ENCODE results near the gene EXOSC5.

EXOSC5 gene

GRCh38 chr19:41407271-41407670 lies 10.1 kb upstream of the EXOSC5 start:
- Histone ChIP-seq H3K4me3 (no peak overlapping the region), H3K9me3 (ENCODE audit: low read depth, low read length) (no peaks in the 10 kb centered on the region), H3K36me3 (ENCODE audit: insufficient read depth, low read length) (no peaks in the 10 kb centered on the region), H3K9ac (ENCODE audit: insufficient read length) (no peak overlapping the region), H3K27ac (no peak overlapping the region)
- TF ChIP-seq POLR2AphosphoS5 (IDR thresholded peaks at IDR 0.05; ENCODE audit: borderline replicate concordance, low read depth, low read length) (no peak), EZH2 (IDR thresholded peaks at IDR 0.05) (no peak)
- no peak for DNase-seq (ENCODE audit: low read depth, low spot score)

GRCh38 chr19:41405776-41406175 lies 8.6 kb upstream of the EXOSC5 start:
- TF ChIP-seq POLR2AphosphoS5 (IDR thresholded peaks at IDR 0.05; ENCODE audit: borderline replicate concordance, low read depth, low read length) (no peak), FOXP2 (optimal IDR thresholded peaks at IDR 0.05; ENCODE audit: control extremely low read depth, extremely low read length, insufficient read depth) (no peak), EZH2 (IDR thresholded peaks at IDR 0.05) (no peak)
- no peak overlapping the region for H3K9ac ChIP-seq (ENCODE audit: insufficient read length)
- no peak for DNase-seq (ENCODE audit: low read depth, low spot score)
- H3K36me3 ChIP-seq (ENCODE audit: insufficient read depth, low read length), result no peaks in the 10 kb centered on the region
- no peak overlapping the region for H3K4me3 ChIP-seq
- no peak overlapping the region for H3K27ac ChIP-seq
- H3K9me3 ChIP-seq (ENCODE audit: low read depth, low read length), result no peaks in the 10 kb centered on the region

- no peak for TF ChIP-seq POLR2AphosphoS5 (IDR thresholded peaks at IDR 0.05; ENCODE audit: borderline replicate concordance, low read depth, low read length)
- TF ChIP-seq EZH2 (IDR thresholded peaks at IDR 0.05), result no peak
- no peak for TF ChIP-seq FOXP2 (optimal IDR thresholded peaks at IDR 0.05; ENCODE audit: control extremely low read depth, extremely low read length, insufficient read depth)
- no peaks in the 10 kb centered on the region for H3K9me3 ChIP-seq (ENCODE audit: low read depth, low read length)
- H3K9ac ChIP-seq (ENCODE audit: insufficient read length), result no peak overlapping the region
- no peaks in the 10 kb centered on the region for H3K36me3 ChIP-seq (ENCODE audit: insufficient read depth, low read length)
- H3K4me3 ChIP-seq, result no peak overlapping the region
- no peak overlapping the region for H3K27ac ChIP-seq
- no peak for DNase-seq (ENCODE audit: low read depth, low spot score)
These were observed 6.2 kb upstream of the EXOSC5 start for GRCh38 chr19:41403181-41403970.

- no peak for TF ChIP-seq POLR2AphosphoS5 (IDR thresholded peaks at IDR 0.05; ENCODE audit: borderline replicate concordance, low read depth, low read length)
- no peak for TF ChIP-seq EZH2 (IDR thresholded peaks at IDR 0.05)
- no peak for TF ChIP-seq FOXP2 (optimal IDR thresholded peaks at IDR 0.05; ENCODE audit: control extremely low read depth, extremely low read length, insufficient read depth)
- Histone ChIP-seq H3K4me3 (no peak overlapping the region), H3K9me3 (ENCODE audit: low read depth, low read length) (no peaks in the 10 kb centered on the region), H3K27ac (no peak overlapping the region), H3K9ac (ENCODE audit: insufficient read length) (no peak overlapping the region), H3K36me3 (ENCODE audit: insufficient read depth, low read length) (no peaks in the 10 kb centered on the region)
- DNase-seq (ENCODE audit: low read depth, low spot score), result no peak
These were observed 4.9 kb upstream of the EXOSC5 start for GRCh38 chr19:41402010-41402409.

GRCh38 chr19:41401483-41401882 lies 4.3 kb upstream of the EXOSC5 start:
- no peaks in the 10 kb centered on the region for H3K9me3 ChIP-seq (ENCODE audit: low read depth, low read length)
- H3K27ac ChIP-seq, result no peak overlapping the region
- no peak overlapping the region for H3K4me3 ChIP-seq
- no peak overlapping the region for H3K9ac ChIP-seq (ENCODE audit: insufficient read length)
- no peak for DNase-seq (ENCODE audit: low read depth, low spot score)
- no peaks in the 10 kb centered on the region for H3K36me3 ChIP-seq (ENCODE audit: insufficient read depth, low read length)
- TF ChIP-seq POLR2AphosphoS5 (IDR thresholded peaks at IDR 0.05; ENCODE audit: borderline replicate concordance, low read depth, low read length) (no peak), FOXP2 (optimal IDR thresholded peaks at IDR 0.05; ENCODE audit: control extremely low read depth, extremely low read length, insufficient read depth) (no peak), EZH2 (IDR thresholded peaks at IDR 0.05) (no peak)

- Histone ChIP-seq H3K4me3 (no peak overlapping the region), H3K27ac (no peak overlapping the region), H3K36me3 (ENCODE audit: insufficient read depth, low read length) (no peaks in the 10 kb centered on the region), H3K9ac (ENCODE audit: insufficient read length) (no peak overlapping the region), H3K9me3 (ENCODE audit: low read depth, low read length) (no peaks in the 10 kb centered on the region)
- no peak for DNase-seq (ENCODE audit: low read depth, low spot score)
- TF ChIP-seq FOXP2 (optimal IDR thresholded peaks at IDR 0.05; ENCODE audit: control extremely low read depth, extremely low read length, insufficient read depth), result no peak
- TF ChIP-seq POLR2AphosphoS5 (IDR thresholded peaks at IDR 0.05; ENCODE audit: borderline replicate concordance, low read depth, low read length), result no peak
- no peak for TF ChIP-seq EZH2 (IDR thresholded peaks at IDR 0.05)
These were observed 2.4 kb upstream of the EXOSC5 start for GRCh38 chr19:41399525-41399924.

GRCh38 chr19:41399091-41399490 lies 1.9 kb upstream of the EXOSC5 start:
- no peak for DNase-seq (ENCODE audit: low read depth, low spot score)
- H3K4me3 ChIP-seq, result peak overlapping the region; percentile 99; the same call in 1 of the 2 replicates
- TF ChIP-seq FOXP2 (optimal IDR thresholded peaks at IDR 0.05; ENCODE audit: control extremely low read depth, extremely low read length, insufficient read depth), result no peak
- no peak for TF ChIP-seq POLR2AphosphoS5 (IDR thresholded peaks at IDR 0.05; ENCODE audit: borderline replicate concordance, low read depth, low read length)
- no peak for TF ChIP-seq EZH2 (IDR thresholded peaks at IDR 0.05)
- no peak overlapping the region for H3K27ac ChIP-seq
- H3K9ac ChIP-seq (ENCODE audit: insufficient read length), result peak overlapping the region; percentile 100
- no peaks in the 10 kb centered on the region for H3K9me3 ChIP-seq (ENCODE audit: low read depth, low read length)
- H3K36me3 ChIP-seq (ENCODE audit: insufficient read depth, low read length), result no peaks in the 10 kb centered on the region

- no peak for DNase-seq (ENCODE audit: low read depth, low spot score)
- Histone ChIP-seq H3K9me3 (ENCODE audit: low read depth, low read length) (no peaks in the 10 kb centered on the region), H3K4me3 (peak overlapping the region; percentile 99), H3K27ac (no peak overlapping the region), H3K36me3 (ENCODE audit: insufficient read depth, low read length) (no peaks in the 10 kb centered on the region), H3K9ac (ENCODE audit: insufficient read length) (peak overlapping the region; percentile 100)
- TF ChIP-seq EZH2 (IDR thresholded peaks at IDR 0.05) (no peak), POLR2AphosphoS5 (IDR thresholded peaks at IDR 0.05; ENCODE audit: borderline replicate concordance, low read depth, low read length) (no peak), FOXP2 (optimal IDR thresholded peaks at IDR 0.05; ENCODE audit: control extremely low read depth, extremely low read length, insufficient read depth) (no peak)
These were observed 1.4 kb upstream of the EXOSC5 start for GRCh38 chr19:41398598-41398997.

GRCh38 chr19:41398050-41398418 lies 875 bp upstream of the EXOSC5 start:
- Histone ChIP-seq H3K36me3 (ENCODE audit: insufficient read depth, low read length) (no peaks in the 10 kb centered on the region), H3K9me3 (ENCODE audit: low read depth, low read length) (no peaks in the 10 kb centered on the region), H3K4me3 (peak overlapping the region; percentile 99), H3K27ac (peak overlapping the region; percentile 94), H3K9ac (ENCODE audit: insufficient read length) (peak overlapping the region; percentile 100)
- no peak for TF ChIP-seq EZH2 (IDR thresholded peaks at IDR 0.05)
- no peak for TF ChIP-seq FOXP2 (optimal IDR thresholded peaks at IDR 0.05; ENCODE audit: control extremely low read depth, extremely low read length, insufficient read depth)
- TF ChIP-seq POLR2AphosphoS5 (IDR thresholded peaks at IDR 0.05; ENCODE audit: borderline replicate concordance, low read depth, low read length), result no peak
- no peak for DNase-seq (ENCODE audit: low read depth, low spot score)

All from SK-N-MC (cell line).